ENCODE measurements around the gene TEX26. TPM values are rescaled to one million over a fixed set of nuclear protein-coding genes. Genes with fewer than 3 reads are reported as not detected.

TEX26 gene
- not detected for total RNA-seq

GRCh38 chr13:30932481-30933353 is at the start of gene TEX26:
Gene TEX26, plus strand, starts transcription at chr13:30932656. Its CDS starts 60 bp downstream, at chr13:30932716.
- H3K4me3 Mint-ChIP-seq = no peak within 1 kb of the TSS
- peaks cover 31% of the 10 kb centered on the region for H3K27me3 Mint-ChIP-seq
- ChIA-PET CTCF (interaction anchor here (0.5 kb wide), 1 partner anchor 1265 kb away, joined by 4 read pairs; no protein-coding TSS in a partner anchor), POLR2A (no interaction called here)
- no peak for DNase-seq
- no peak within 1 kb of the TSS for H3K27ac Mint-ChIP-seq
- H3K9me3 Mint-ChIP-seq = no peaks in the 10 kb centered on the region
- no peaks in the 10 kb centered on the region for H3K4me1 Mint-ChIP-seq
- no peaks in the 10 kb centered on the region for H3K36me3 Mint-ChIP-seq (ENCODE audit: low read depth)

GRCh38 chr13:30882996-30883766 is 49.3 kb upstream of the TEX26 start:
- H3K4me3 Mint-ChIP-seq = no peak overlapping the region
- CTCF ChIA-PET = no interaction called here
- no peaks in the 10 kb centered on the region for H3K36me3 Mint-ChIP-seq (ENCODE audit: low read depth)
- peaks cover 7% of the 10 kb centered on the region for H3K9me3 Mint-ChIP-seq
- H3K4me1 Mint-ChIP-seq = peaks cover 5% of the 10 kb centered on the region
- no peak for DNase-seq
- POLR2A ChIA-PET = no interaction called here
- H3K27ac Mint-ChIP-seq = no peak overlapping the region
- peaks cover 26% of the 10 kb centered on the region for H3K27me3 Mint-ChIP-seq

- Mint-ChIP-seq H3K27me3 (peaks cover 25% of the 10 kb centered on the region), H3K36me3 (ENCODE audit: low read depth) (no peaks in the 10 kb centered on the region), H3K4me1 (peaks cover 5% of the 10 kb centered on the region), H3K27ac (no peak overlapping the region), H3K4me3 (no peak overlapping the region), H3K9me3 (peaks cover 9% of the 10 kb centered on the region)
- CTCF ChIA-PET = no interaction called here
- POLR2A ChIA-PET = no interaction called here
- no peak for DNase-seq
These were observed 47.9 kb upstream of the TEX26 start for GRCh38 chr13:30884543-30884942.

DNA sequence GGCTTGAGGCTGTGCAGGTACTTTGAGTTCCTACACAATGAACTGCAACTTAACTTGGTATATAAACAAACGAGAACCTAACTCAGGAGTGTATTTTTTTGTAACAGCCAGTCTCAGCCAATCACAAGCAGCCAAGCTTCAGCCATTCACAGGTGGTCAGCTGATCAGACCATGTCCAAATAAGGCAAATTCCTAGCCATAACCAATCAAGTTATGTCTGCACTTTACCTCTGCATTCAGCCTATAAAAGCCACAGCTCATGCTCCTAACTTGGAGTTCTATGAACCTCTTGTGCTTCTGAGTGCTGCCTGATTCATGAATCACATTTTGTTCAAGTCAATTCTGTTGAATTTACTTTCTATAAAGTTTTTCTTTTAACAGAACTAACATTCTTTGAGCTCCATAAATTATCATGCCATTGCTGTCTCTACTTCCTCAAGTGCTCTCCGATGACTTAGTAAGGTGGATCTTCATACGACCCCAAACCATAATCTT is 43.2 kb upstream of the TEX26 start:
- POLR2A ChIA-PET = no interaction called here
- CTCF ChIA-PET = no interaction called here
- no peaks in the 10 kb centered on the region for H3K36me3 Mint-ChIP-seq (ENCODE audit: low read depth)
- peaks cover 5% of the 10 kb centered on the region for H3K4me1 Mint-ChIP-seq
- no peak overlapping the region for H3K27ac Mint-ChIP-seq
- no peak for DNase-seq
- H3K9me3 Mint-ChIP-seq = peaks cover 5% of the 10 kb centered on the region
- no peak overlapping the region for H3K4me3 Mint-ChIP-seq
- peaks cover 20% of the 10 kb centered on the region for H3K27me3 Mint-ChIP-seq

DNA sequence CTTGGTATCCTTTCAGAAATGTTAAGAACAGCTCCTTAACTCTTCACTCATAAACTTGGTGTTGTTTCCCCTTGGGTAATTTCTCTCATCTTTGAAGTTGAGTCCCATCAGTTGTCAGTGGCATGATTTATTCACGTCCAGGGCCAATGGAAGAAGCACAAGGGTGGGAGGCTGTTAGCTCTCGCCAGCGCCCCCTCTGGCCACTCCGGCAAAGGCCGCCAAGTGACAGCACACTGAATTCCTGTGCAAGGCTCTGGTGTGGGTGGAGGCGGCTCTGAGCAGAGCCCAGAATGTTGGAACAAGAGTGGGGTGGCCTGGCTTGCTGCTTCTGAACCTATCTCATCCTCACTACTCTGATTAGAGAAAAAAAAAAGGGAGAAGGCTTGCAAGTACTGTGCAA is 39.5 kb upstream of the TEX26 start:
- CTCF ChIA-PET = interaction anchor here (0.6 to 0.8 kb wide), 2 partner anchors 20 to 94 kb away, joined by 3 read pairs; no protein-coding TSS in a partner anchor

GRCh38 chr13:30895773-30896172 is 36.7 kb upstream of the TEX26 start:
- no peaks in the 10 kb centered on the region for H3K4me1 Mint-ChIP-seq
- peaks cover 36% of the 10 kb centered on the region for H3K27me3 Mint-ChIP-seq
- DNase-seq = no peak
- H3K9me3 Mint-ChIP-seq = no peaks in the 10 kb centered on the region
- ChIA-PET CTCF (no interaction called here), POLR2A (no interaction called here)
- H3K4me3 Mint-ChIP-seq = no peak overlapping the region
- H3K36me3 Mint-ChIP-seq (ENCODE audit: low read depth) = no peaks in the 10 kb centered on the region
- H3K27ac Mint-ChIP-seq = no peak overlapping the region

More for the DNA sequence above, 39.5 kb upstream of the TEX26 start:
- no peaks in the 10 kb centered on the region for H3K4me1 Mint-ChIP-seq
- no peak overlapping the region for H3K4me3 Mint-ChIP-seq
- H3K36me3 Mint-ChIP-seq (ENCODE audit: low read depth) = no peaks in the 10 kb centered on the region
- no peak overlapping the region for H3K27ac Mint-ChIP-seq
- DNase-seq = no peak
- peaks cover 19% of the 10 kb centered on the region for H3K27me3 Mint-ChIP-seq
- POLR2A ChIA-PET = no interaction called here
- H3K9me3 Mint-ChIP-seq = peaks cover 2% of the 10 kb centered on the region

DNA sequence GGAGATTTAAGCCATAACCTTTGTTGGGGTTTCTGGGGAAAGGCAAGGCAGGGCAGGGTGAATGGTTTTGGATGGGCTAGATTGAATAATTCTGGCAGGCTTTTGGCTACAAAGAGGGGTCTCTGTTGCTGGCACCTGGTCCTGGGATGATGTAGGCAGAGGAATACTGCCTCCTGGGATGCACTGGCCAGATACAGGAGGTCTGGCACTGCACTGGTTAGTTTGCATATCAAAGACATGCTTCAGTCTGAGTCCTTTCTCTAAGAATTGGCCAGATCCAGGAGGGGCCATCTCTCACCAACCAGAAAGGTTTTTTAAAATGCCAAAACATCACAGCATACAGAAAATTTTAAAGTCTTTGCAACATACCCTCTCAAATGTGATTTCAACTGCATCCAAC is 34.4 kb upstream of the TEX26 start:
- H3K27ac Mint-ChIP-seq = no peak overlapping the region
- no peaks in the 10 kb centered on the region for H3K36me3 Mint-ChIP-seq (ENCODE audit: low read depth)
- H3K9me3 Mint-ChIP-seq = no peaks in the 10 kb centered on the region
- peaks cover 41% of the 10 kb centered on the region for H3K27me3 Mint-ChIP-seq
- no peaks in the 10 kb centered on the region for H3K4me1 Mint-ChIP-seq
- DNase-seq = no peak
- H3K4me3 Mint-ChIP-seq = no peak overlapping the region
- POLR2A ChIA-PET = no interaction called here
- CTCF ChIA-PET = interaction anchor here (0.8 kb wide), 1 partner anchor 32 kb away, joined by 4 read pairs; no protein-coding TSS in a partner anchor

DNA sequence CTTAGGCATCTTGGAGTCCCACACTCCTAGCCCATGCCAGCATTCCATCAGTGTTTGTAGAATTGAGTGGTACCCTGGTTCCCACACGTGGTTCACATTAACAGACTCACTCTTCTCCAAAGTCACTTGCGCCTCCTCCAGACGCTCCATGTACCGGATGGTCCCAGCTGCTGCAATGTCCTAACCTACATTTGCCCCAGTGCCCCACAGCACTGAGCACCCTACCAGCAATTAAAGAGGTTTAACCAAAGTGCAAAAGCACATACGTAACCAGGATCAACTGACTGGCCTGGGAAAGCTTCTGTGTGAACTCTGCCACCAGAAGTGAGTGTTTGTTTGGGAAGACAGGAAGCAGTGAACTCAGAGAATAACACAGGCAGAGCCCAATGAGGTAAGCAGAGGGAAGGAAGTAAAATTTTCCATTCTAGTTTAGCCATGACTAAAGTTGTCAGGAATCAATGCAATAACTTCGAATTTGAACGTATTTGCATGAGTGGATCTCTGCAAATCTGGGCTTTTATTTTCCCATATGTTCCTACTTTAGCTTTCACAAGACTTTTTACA is 33.7 kb upstream of the TEX26 start:
- no peaks in the 10 kb centered on the region for H3K4me1 Mint-ChIP-seq
- H3K27me3 Mint-ChIP-seq = peaks cover 42% of the 10 kb centered on the region
- no peaks in the 10 kb centered on the region for H3K36me3 Mint-ChIP-seq (ENCODE audit: low read depth)
- no peak overlapping the region for H3K4me3 Mint-ChIP-seq
- no peak for DNase-seq
- no peaks in the 10 kb centered on the region for H3K9me3 Mint-ChIP-seq
- H3K27ac Mint-ChIP-seq = no peak overlapping the region
- POLR2A ChIA-PET = no interaction called here
- CTCF ChIA-PET = interaction anchor here (0.5 to 0.8 kb wide), 2 partner anchors 32 to 1239 kb away, joined by 3 to 4 read pairs; no protein-coding TSS in a partner anchor

- CTCF ChIA-PET = interaction anchor here (1.4 kb wide), 1 partner anchor 12 kb away, joined by 3 read pairs; no protein-coding TSS in a partner anchor
- POLR2A ChIA-PET = no interaction called here
- H3K27me3 Mint-ChIP-seq = peaks cover 58% of the 10 kb centered on the region
These were observed 32.0 kb upstream of the TEX26 start for GRCh38 chr13:30900436-30900835.

DNA sequence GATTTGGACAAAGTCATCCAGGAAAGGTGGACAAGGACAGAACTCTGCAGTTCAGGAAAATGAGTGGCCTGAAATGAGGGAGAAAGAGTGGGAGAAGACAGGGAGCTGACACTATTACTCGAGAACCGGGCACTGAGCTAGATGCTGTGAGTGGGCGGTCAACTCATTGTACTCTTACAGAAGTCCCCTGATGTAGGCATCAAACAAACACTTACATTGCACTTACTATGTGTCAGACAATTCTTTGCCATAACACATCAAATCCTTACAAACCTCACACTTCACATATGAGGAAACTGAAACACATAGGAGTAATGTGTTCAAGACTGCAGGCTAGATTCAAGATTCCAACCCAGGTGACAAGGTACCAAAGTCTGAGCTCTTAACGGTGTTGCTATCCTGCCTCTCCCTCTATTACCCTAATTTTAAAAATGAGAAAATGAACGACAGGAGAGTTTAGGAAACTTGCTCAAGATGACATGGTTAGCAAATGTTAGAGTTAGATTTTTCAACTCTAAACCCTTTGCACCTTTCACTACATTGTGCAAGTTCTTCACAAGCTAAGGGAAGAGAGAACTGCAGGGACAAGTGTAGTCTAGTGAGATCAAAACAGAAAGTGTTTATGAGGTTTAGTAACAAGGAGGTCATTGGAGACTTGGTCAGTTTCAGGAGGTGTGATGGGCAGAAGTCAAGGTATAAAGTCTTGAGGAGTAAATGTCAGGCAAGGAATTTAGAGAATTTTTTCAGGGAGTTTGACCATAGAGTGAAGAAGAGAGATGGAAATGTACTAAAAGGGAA is 31.3 kb upstream of the TEX26 start:
- H3K27ac Mint-ChIP-seq = no peak overlapping the region

More at GRCh38 chr13:30900436-30900835, 32.0 kb upstream of the TEX26 start:
- Mint-ChIP-seq H3K36me3 (ENCODE audit: low read depth) (no peaks in the 10 kb centered on the region), H3K27ac (no peak overlapping the region), H3K4me3 (no peak overlapping the region), H3K9me3 (peaks cover 1% of the 10 kb centered on the region), H3K4me1 (peaks cover 1% of the 10 kb centered on the region)
- no peak for DNase-seq

DNA sequence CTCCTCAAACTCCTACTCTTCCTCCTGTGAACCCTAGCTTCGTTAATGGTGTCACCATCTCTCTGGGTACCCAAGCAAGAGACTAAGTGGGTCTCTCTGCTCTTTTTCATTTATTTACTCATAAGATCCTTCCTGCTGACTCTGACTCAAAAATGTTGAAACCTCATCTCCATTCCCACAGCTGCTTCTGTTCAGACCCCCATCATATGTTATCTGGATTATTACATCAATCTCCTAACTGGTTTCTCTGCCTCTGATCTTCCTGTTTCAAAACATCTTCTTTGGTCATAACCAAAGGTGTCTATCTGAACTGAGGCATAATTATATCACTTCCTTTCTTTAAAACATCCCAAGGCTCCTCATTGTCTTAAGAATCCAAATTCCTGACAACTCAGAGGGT is 28.4 kb upstream of the TEX26 start:
- Mint-ChIP-seq H3K36me3 (ENCODE audit: low read depth) (no peaks in the 10 kb centered on the region), H3K4me3 (no peak overlapping the region), H3K4me1 (peaks cover 15% of the 10 kb centered on the region), H3K27me3 (peaks cover 68% of the 10 kb centered on the region), H3K9me3 (peaks cover 2% of the 10 kb centered on the region), H3K27ac (no peak overlapping the region)
- ChIA-PET CTCF (interaction anchor here (0.7 kb wide), 1 partner anchor 9 kb away, joined by 3 read pairs; no protein-coding TSS in a partner anchor), POLR2A (no interaction called here)
- no peak for DNase-seq

More for the DNA sequence above, 31.3 kb upstream of the TEX26 start:
- ChIA-PET POLR2A (no interaction called here), CTCF (interaction anchor here (1.4 kb wide), 1 partner anchor 11 kb away, joined by 3 read pairs; no protein-coding TSS in a partner anchor)
- Mint-ChIP-seq H3K9me3 (peaks cover 2% of the 10 kb centered on the region), H3K36me3 (ENCODE audit: low read depth) (no peaks in the 10 kb centered on the region), H3K27me3 (peaks cover 61% of the 10 kb centered on the region), H3K4me1 (peaks cover 3% of the 10 kb centered on the region), H3K4me3 (no peak overlapping the region)
- no peak for DNase-seq

DNA sequence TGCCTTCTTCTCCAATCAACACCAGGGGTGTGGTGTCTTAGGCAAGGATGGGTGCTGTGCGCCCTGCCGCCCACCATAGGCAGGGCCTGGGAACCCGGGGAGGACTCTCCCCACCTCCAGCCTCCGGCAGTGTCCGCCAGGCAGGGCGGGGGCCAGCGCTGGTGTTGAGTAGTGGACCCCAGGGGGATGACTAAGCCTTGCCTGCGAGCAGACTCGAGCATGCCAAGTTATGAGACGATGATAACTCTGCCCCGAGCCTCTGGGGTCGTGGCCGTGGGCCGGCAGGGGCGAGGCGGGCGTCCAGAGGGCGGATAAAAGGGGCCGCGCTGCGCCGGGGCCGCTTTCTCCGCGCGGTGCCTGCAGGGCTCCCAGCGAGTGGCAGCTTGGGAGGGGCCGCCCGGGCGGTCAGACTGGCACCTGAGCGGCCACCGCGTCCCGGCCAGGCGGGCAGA is 26.5 kb upstream of the TEX26 start, which contains the start of gene MEDAG:
Gene MEDAG, plus strand, starts transcription at position 340 of the 452 bp plus-strand sequence. CDS start 245 bp downstream, outside the sequence.
- Mint-ChIP-seq H3K9me3 (peaks cover 2% of the 10 kb centered on the region), H3K4me1 (peaks cover 18% of the 10 kb centered on the region), H3K27me3 (peaks cover 70% of the 10 kb centered on the region), H3K27ac (no peak within 1 kb of the TSS), H3K36me3 (ENCODE audit: low read depth) (no peaks in the 10 kb centered on the region), H3K4me3 (no peak within 1 kb of the TSS)
- ChIA-PET POLR2A (no interaction called here), CTCF (no interaction called here)
- DNase-seq = no peak
